HEK293 (cell line): ENCODE data around the gene MIGA1.

Source experiments
- BCL11B ChIP-seq: fragments of 450-650 bp; formaldehyde crosslinking; IDR thresholded peaks from 2 replicates; pipeline ENCODE4 v1.5.1; 2016; ENCODE audit warnings: low read depth, missing biosample characterization, missing genetic modification characterization
- CTCF ChIP-seq: fragments of 450-650 bp; formaldehyde crosslinking; IDR thresholded peaks from 2 replicates; pipeline ENCODE4 v1.5.1; 2016; ENCODE audit warnings: missing biosample characterization, missing genetic modification characterization
- OVOL3 ChIP-seq: fragments of 450-650 bp; formaldehyde crosslinking; IDR thresholded peaks from 2 replicates; pipeline ENCODE4 v1.5.1; 2016; ENCODE audit warnings: missing biosample characterization, missing genetic modification characterization
- REST ChIP-seq: fragments of 450-650 bp; formaldehyde crosslinking; IDR thresholded peaks from 2 replicates; pipeline ENCODE4 v1.5.1; 2016; ENCODE audit warnings: missing biosample characterization, missing genetic modification characterization
- YY1 ChIP-seq: fragments of 450-650 bp; formaldehyde crosslinking; IDR thresholded peaks from 2 replicates; pipeline ENCODE4 v1.5.1; 2018; ENCODE audit warnings: missing biosample characterization, missing genetic modification characterization
- ZNF121 ChIP-seq: fragments of 450-650 bp; formaldehyde crosslinking; IDR thresholded peaks from 2 replicates; pipeline ENCODE4 v1.5.1; 2016; ENCODE audit warnings: missing biosample characterization, missing genetic modification characterization
- ZNF629 ChIP-seq: fragments of 450-650 bp; formaldehyde crosslinking; IDR thresholded peaks from 2 replicates; pipeline ENCODE4 v1.5.1; 2017; ENCODE audit warnings: missing biosample characterization, missing genetic modification characterization
- ZNF76 ChIP-seq: fragments of 450-650 bp; formaldehyde crosslinking; IDR thresholded peaks from 2 replicates; pipeline ENCODE4; 2016; ENCODE audit warnings: low read depth, missing biosample characterization, missing genetic modification characterization, borderline replicate concordance
- ZNF837 ChIP-seq: fragments of 450-650 bp; formaldehyde crosslinking; IDR thresholded peaks from 2 replicates; pipeline ENCODE4 v1.5.1; 2016; ENCODE audit warnings: missing biosample characterization, missing genetic modification characterization

GRCh38 chr1:77900687-77901293, 121.3 kb downstream of the MIGA1 start:
- TF ChIP-seq ZNF121 (tag by site-specific recombination): no peak
- no peak for TF ChIP-seq ZNF629
- no peak for TF ChIP-seq ZNF76 (tag by site-specific recombination)
- peak; percentile 30; the same call in 1 of the 2 replicates for TF ChIP-seq CTCF (tag by site-specific recombination)
- TF ChIP-seq ZNF837: no peak
- no peak for TF ChIP-seq BCL11B
- no peak for TF ChIP-seq REST (tag by site-specific recombination)
- TF ChIP-seq YY1: no peak
- TF ChIP-seq OVOL3 (tag by site-specific recombination): no peak
